H9 (cell line): ENCODE results near the gene NSUN6. TPM values are rescaled to one million over a fixed set of nuclear protein-coding genes. Genes with fewer than 3 reads are reported as not detected.
A peak's percentile ranks its signal among the peaks of the same experiment; 100 is the strongest.

Experiments used
- DNase-seq: peaks from one replicate; pipeline ENCODE4 v3.0.0-alpha.2; 2017
- H2AFZ ChIP-seq: one replicate; pipeline ENCODE4 v1.6.1; 2013; ENCODE audit warnings: mild to moderate bottlenecking, low read length, control low read depth, moderate library complexity
- H2AK5ac ChIP-seq: 2 replicates; pipeline ENCODE4 v1.6.1; 2013; ENCODE audit warnings: low read length, control low read depth, mixed read lengths; ENCODE audit not compliant: insufficient read length
- H2BK120ac ChIP-seq: one replicate; pipeline ENCODE4 v1.6.1; 2013; ENCODE audit warnings: low read depth, mild to moderate bottlenecking, low read length, control low read depth, inconsistent platforms; ENCODE audit not compliant: poor library complexity, severe bottlenecking
- H2BK12ac ChIP-seq: 2 replicates; pipeline ENCODE4 v1.6.1; 2013; ENCODE audit warnings: low read length, control low read depth, mixed read lengths, low read depth; ENCODE audit not compliant: insufficient read length
- H2BK15ac ChIP-seq: 2 replicates; pipeline ENCODE4 v1.6.1; 2013; ENCODE audit warnings: low read depth, low read length, control low read depth
- H2BK20ac ChIP-seq: one replicate; pipeline ENCODE4 v1.6.1; 2013; ENCODE audit warnings: low read depth, mild to moderate bottlenecking, low read length, control low read depth, inconsistent platforms; ENCODE audit not compliant: poor library complexity, severe bottlenecking
- H2BK5ac ChIP-seq: 2 replicates; pipeline ENCODE4 v1.6.1; 2013; ENCODE audit warnings: low read length, control low read depth, mixed read lengths; ENCODE audit not compliant: insufficient read length
- H3K14ac ChIP-seq: 2 replicates; pipeline ENCODE4 v1.6.1; 2013; ENCODE audit warnings: low read length, control low read depth; ENCODE audit not compliant: insufficient read depth
- H3K18ac ChIP-seq: 2 replicates; pipeline ENCODE4 v1.6.1; 2013; ENCODE audit warnings: low read depth, mild to moderate bottlenecking, mixed read lengths, low read length, control low read depth; ENCODE audit not compliant: insufficient read length
- H3K23ac ChIP-seq: 2 replicates; pipeline ENCODE4 v1.6.1; 2013; ENCODE audit warnings: low read length, control low read depth, mixed read lengths, low read depth; ENCODE audit not compliant: insufficient read length
- H3K23me2 ChIP-seq: 2 replicates; pipeline ENCODE4 v1.6.1; 2013; ENCODE audit warnings: low read depth, mild to moderate bottlenecking, mixed read lengths, low read length, control low read depth; ENCODE audit not compliant: insufficient read length, poor library complexity, severe bottlenecking
- H3K27ac ChIP-seq: 2 replicates; pipeline ENCODE4 v1.5.1; 2013; ENCODE audit warnings: low read length, control low read depth, mixed read lengths, low read depth; ENCODE audit not compliant: insufficient read length
- H3K27me3 ChIP-seq: 2 replicates; pipeline ENCODE4 v1.6.1; 2013; ENCODE audit warnings: low read length, control low read depth, inconsistent platforms; ENCODE audit not compliant: insufficient read depth
- H3K4ac ChIP-seq: 2 replicates; pipeline ENCODE4 v1.6.1; 2013; ENCODE audit warnings: low read depth, mild to moderate bottlenecking, control low read depth, inconsistent platforms, low read length, moderate library complexity
- H3K4me1 ChIP-seq: 2 replicates; pipeline ENCODE4 v1.6.1; 2013; ENCODE audit warnings: low read length, control low read depth, inconsistent platforms; ENCODE audit not compliant: insufficient read depth
- H3K4me2 ChIP-seq: 2 replicates; pipeline ENCODE4 v1.6.1; 2013; ENCODE audit warnings: low read length, control low read depth, mixed read lengths; ENCODE audit not compliant: insufficient read length, insufficient read depth
- H3K56ac ChIP-seq: 2 replicates; pipeline ENCODE4 v1.6.1; 2013; ENCODE audit warnings: low read depth, mild to moderate bottlenecking, mixed read lengths, low read length, control low read depth; ENCODE audit not compliant: insufficient read length
- H3K79me1 ChIP-seq: 2 replicates; pipeline ENCODE4 v1.6.1; 2013; ENCODE audit warnings: low read depth, mild to moderate bottlenecking, moderate library complexity, low read length, control low read depth, inconsistent platforms; ENCODE audit not compliant: insufficient read depth, poor library complexity, severe bottlenecking
- H3K79me2 ChIP-seq: 2 replicates; pipeline ENCODE4 v1.6.1; 2013; ENCODE audit warnings: low read length, control low read depth, inconsistent platforms; ENCODE audit not compliant: insufficient read depth
- H3K9ac ChIP-seq: 2 replicates; pipeline ENCODE4 v1.6.1; 2013; ENCODE audit warnings: low read length, control low read depth, mixed read lengths; ENCODE audit not compliant: insufficient read length; ENCODE audit errors: extremely low read depth
- H3K9me3 ChIP-seq: one replicate; pipeline ENCODE4 v1.6.1; 2013; ENCODE audit warnings: low read depth, low read length, inconsistent platforms; ENCODE audit not compliant: control insufficient read depth
- H3T11ph ChIP-seq: one replicate; pipeline ENCODE4 v1.6.1; 2013; ENCODE audit warnings: mild to moderate bottlenecking, low read length, control low read depth, inconsistent platforms
- H4K20me1 ChIP-seq: one replicate; pipeline ENCODE4 v1.6.1; 2013; ENCODE audit not compliant: control insufficient read depth, insufficient read length, insufficient read depth
- H4K5ac ChIP-seq: 2 replicates; pipeline ENCODE4 v1.6.1; 2013; ENCODE audit warnings: low read depth, mild to moderate bottlenecking, mixed read lengths, low read length, control low read depth; ENCODE audit not compliant: insufficient read length
- H4K8ac ChIP-seq: replicated peaks from 2 replicates; pipeline ENCODE4 v1.6.1; 2013; ENCODE audit warnings: low read length, control low read depth, mixed read lengths, low read depth; ENCODE audit not compliant: insufficient read length
- H4K91ac ChIP-seq: 2 replicates; pipeline ENCODE4 v1.6.1; 2013; ENCODE audit warnings: low read depth, mild to moderate bottlenecking, moderate library complexity, mixed read lengths, low read length, control low read depth; ENCODE audit not compliant: insufficient read length
- H3K27ac Mint-ChIP-seq, 3 experiments: 2 replicates in 2 of 3; 3 replicates in 1 of 3; pipeline ENCODE4 v1.8.0; 2020 to 2021; ENCODE audit warnings: mixed read lengths in 3 of 3, mild to moderate bottlenecking in 1 of 3, moderate library complexity in 1 of 3
- H3K27me3 Mint-ChIP-seq: 2 replicates; pipeline ENCODE4 v1.8.0; 2021; ENCODE audit warnings: low read depth, mild to moderate bottlenecking, moderate library complexity, mixed read lengths
- H3K36me3 Mint-ChIP-seq, 3 experiments: 2 replicates in 2 of 3; 3 replicates in 1 of 3; pipeline ENCODE4 v1.8.0; 2020 to 2021; ENCODE audit warnings: low read depth in 3 of 3, mixed read lengths in 3 of 3; ENCODE audit not compliant: insufficient read depth in 1 of 3
- H3K4me1 Mint-ChIP-seq, 2 experiments: 2 replicates each; pipeline ENCODE4 v1.8.0; 2020; ENCODE audit warnings: mixed read lengths in 2 of 2
- H3K4me3 Mint-ChIP-seq, 2 experiments: 2 replicates in 1 of 2; 3 replicates in 1 of 2; pipeline ENCODE4 v1.8.0; 2020 to 2021; ENCODE audit warnings: mild to moderate bottlenecking in 2 of 2, mixed read lengths in 2 of 2, moderate library complexity in 1 of 2
- H3K9me3 Mint-ChIP-seq, 2 experiments: 2 replicates in 1 of 2; 3 replicates in 1 of 2; pipeline ENCODE4 v1.8.0; 2020; ENCODE audit warnings: mild to moderate bottlenecking in 2 of 2, mixed read lengths in 2 of 2, moderate library complexity in 1 of 2
- WGBS: extraction: QIAGEN DNeasy Blood & Tissue Kit; methylation state at CpG from one replicate; pipeline ENCODE4 v1.1.7; 2013; ENCODE audit warnings: missing lambda C conversion rate, low lambda C conversion rate, mixed read lengths; ENCODE audit not compliant: insufficient read length; ENCODE audit errors: extremely low coverage; 5-methylcytosine and 5-hydroxymethylcytosine counted together
- total RNA-seq: library from RNA; stranded (reverse); gene quantifications from 2 replicates; pipeline ENCODE4 v1.2.1, GENCODE V29; 2021
- TF ChIP-seq, protein P1 (sequence below): fragments of 200-600 bp; sonication (generic); conservative IDR thresholded peaks from 3 replicates; pipeline ENCODE4 v1.8.0; 2021; ENCODE audit warnings: antibody characterized with exemption, mild to moderate bottlenecking

NSUN6 gene
- total RNA-seq, 1 experiment from 2014 or later, result 11.9 TPM

- Histone ChIP-seq H3K9ac (no peak overlapping the region), H3K9me3 (no peaks in the 10 kb centered on the region)
Observed at GRCh38 chr10:18660816-18661431, 9.5 kb upstream of the NSUN6 start.

More at GRCh38 chr10:18660816-18661431, 9.5 kb upstream of the NSUN6 start:
- Histone ChIP-seq H2BK5ac (no peak overlapping the region), H2BK15ac (no peak overlapping the region), H3K18ac (no peak overlapping the region), H3K23me2 (peaks cover 8% of the 10 kb centered on the region), H3K23ac (no peak overlapping the region), H3K4ac (no peak overlapping the region), H2AK5ac (no peak overlapping the region), H2BK20ac (no peak overlapping the region), H2BK120ac (no peak overlapping the region), H3K27ac (no peak overlapping the region), H3K56ac (no peak overlapping the region), H4K20me1 (no peaks in the 10 kb centered on the region), H2AFZ (no peak overlapping the region), H4K91ac (no peak overlapping the region), H4K5ac (no peak overlapping the region), H3K14ac (no peak overlapping the region), H3K79me1 (no peaks in the 10 kb centered on the region), H3K4me1 (peaks cover 3% of the 10 kb centered on the region; the same call in 1 of the 2 replicates), H4K8ac (no peak overlapping the region), H3K27me3 (no peaks in the 10 kb centered on the region; the same call in 1 of the 2 replicates), H3K79me2 (peaks cover 48% of the 10 kb centered on the region), H3K4me2 (peak overlapping the region; percentile 50), H3T11ph (no peak overlapping the region), H2BK12ac (no peak overlapping the region)
- no CpG with 5 or more reads among the region's 19 CpGs for WGBS
- Mint-ChIP-seq H3K4me1 (peaks cover 28 to 30% of the 10 kb centered on the region in 2 experiments), H3K36me3 (peaks cover 4 to 25% (median 18%) of the 10 kb centered on the region in 3 experiments; a peak in 6 of 7 replicates), H3K27me3 (no peaks in the 10 kb centered on the region; the same call in none of the 2 replicates), H3K4me3 (peak overlapping the region; percentile 75 to 95), H3K27ac (peak overlapping the region in 2 of 3 experiments; percentile 18 to 68; a peak in 2 of 7 replicates), H3K9me3 (no peaks in the 10 kb centered on the region; a peak in 1 of 5 replicates)
- TF ChIP-seq, protein P1, sequence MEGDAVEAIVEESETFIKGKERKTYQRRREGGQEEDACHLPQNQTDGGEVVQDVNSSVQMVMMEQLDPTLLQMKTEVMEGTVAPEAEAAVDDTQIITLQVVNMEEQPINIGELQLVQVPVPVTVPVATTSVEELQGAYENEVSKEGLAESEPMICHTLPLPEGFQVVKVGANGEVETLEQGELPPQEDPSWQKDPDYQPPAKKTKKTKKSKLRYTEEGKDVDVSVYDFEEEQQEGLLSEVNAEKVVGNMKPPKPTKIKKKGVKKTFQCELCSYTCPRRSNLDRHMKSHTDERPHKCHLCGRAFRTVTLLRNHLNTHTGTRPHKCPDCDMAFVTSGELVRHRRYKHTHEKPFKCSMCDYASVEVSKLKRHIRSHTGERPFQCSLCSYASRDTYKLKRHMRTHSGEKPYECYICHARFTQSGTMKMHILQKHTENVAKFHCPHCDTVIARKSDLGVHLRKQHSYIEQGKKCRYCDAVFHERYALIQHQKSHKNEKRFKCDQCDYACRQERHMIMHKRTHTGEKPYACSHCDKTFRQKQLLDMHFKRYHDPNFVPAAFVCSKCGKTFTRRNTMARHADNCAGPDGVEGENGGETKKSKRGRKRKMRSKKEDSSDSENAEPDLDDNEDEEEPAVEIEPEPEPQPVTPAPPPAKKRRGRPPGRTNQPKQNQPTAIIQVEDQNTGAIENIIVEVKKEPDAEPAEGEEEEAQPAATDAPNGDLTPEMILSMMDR, result no peak
- DNase-seq, result no peak
